Activated CD4-positive, alpha-beta memory T cell treated with anti-CD3 and anti-CD28 coated beads for 36 hours (primary cell): ENCODE measurements around the gene MAEL. TPM values are rescaled to one million over a fixed set of nuclear protein-coding genes. Genes with fewer than 3 reads are reported as not detected.
A peak's percentile ranks its signal among the peaks of the same experiment; 100 is the strongest.

Experiments
- CTCF ChIA-PET: fragments of 350-600 bp; sonication (Branson Sonifier 250); formaldehyde crosslinking; loops from one replicate; lab custom pipeline; 2021; ENCODE audit warnings: antibody characterized with exemption, inconsistent platforms; lab: Charles Lee
- POLR2A ChIA-PET: fragments of 350-600 bp; sonication (Branson Sonifier 250); formaldehyde crosslinking; loops from one replicate; lab custom pipeline; 2021; ENCODE audit warnings: antibody characterized with exemption; lab: Charles Lee
- DNase-seq: peaks from one replicate; pipeline ENCODE4 v3.0.0-alpha.2; 2020
- H3K27ac Mint-ChIP-seq: one replicate; pipeline ENCODE4 v1.8.0; 2021; ENCODE audit warnings: mixed read lengths
- H3K27me3 Mint-ChIP-seq: one replicate; pipeline ENCODE4 v1.8.0; 2021; ENCODE audit warnings: mixed read lengths
- H3K36me3 Mint-ChIP-seq: one replicate; pipeline ENCODE4 v1.8.0; 2021; ENCODE audit warnings: mixed read lengths
- H3K4me1 Mint-ChIP-seq: one replicate; pipeline ENCODE4 v1.8.0; 2021; ENCODE audit warnings: low read depth, mixed read lengths
- H3K4me3 Mint-ChIP-seq: one replicate; pipeline ENCODE4 v1.8.0; 2021; ENCODE audit warnings: mild to moderate bottlenecking, mixed read lengths
- H3K9me3 Mint-ChIP-seq: one replicate; pipeline ENCODE4 v1.8.0; 2021; ENCODE audit warnings: mixed read lengths
- intact Hi-C: fragments of 100-400 bp; cut with micrococcal nuclease; formaldehyde crosslinking; loops from one replicate; pipeline ENCODE4 v1.15.1; 2023
- total RNA-seq, 2 experiments: library from RNA; stranded (reverse); gene quantifications; one replicate each; pipeline ENCODE4 v1.2.3, GENCODE V29; 2021

MAEL gene
- total RNA-seq: under 1 TPM in 1 of 2 experiments, not detected in 1; 0.19 TPM

DNA sequence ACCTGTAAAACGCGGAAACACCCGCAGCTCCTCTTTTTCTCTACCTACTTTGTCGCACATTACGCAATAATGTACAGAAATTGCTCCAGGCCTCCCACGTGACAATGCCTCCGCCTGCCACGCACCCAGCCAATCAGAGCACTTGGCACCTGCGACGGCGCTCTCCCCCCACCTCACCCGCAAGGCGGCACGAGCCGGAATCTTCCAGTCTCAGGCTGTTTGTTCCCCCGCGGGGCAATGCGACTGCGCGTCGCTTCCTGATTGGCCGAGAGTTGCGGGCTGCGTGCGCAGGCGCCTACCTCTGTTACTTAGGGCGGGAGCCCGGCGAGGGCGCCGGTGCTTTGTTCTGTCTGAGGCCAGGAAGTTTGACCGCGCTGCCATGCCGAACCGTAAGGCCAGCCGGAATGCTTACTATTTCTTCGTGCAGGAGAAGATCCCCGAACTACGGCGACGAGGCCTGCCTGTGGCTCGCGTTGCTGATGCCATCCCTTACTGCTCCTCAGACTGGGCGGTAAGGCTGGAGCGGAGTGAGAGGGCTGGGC, at the start of gene MAEL:
Gene MAEL, plus strand, starts transcription at position 307 of the 542 bp plus-strand sequence. Its CDS starts 73 bp downstream, at position 380.
- no peak within 1 kb of the TSS for H3K27ac Mint-ChIP-seq
- DNase-seq: no peak
- H3K4me1 Mint-ChIP-seq: no peaks in the 10 kb centered on the region
- ChIA-PET CTCF (no interaction called here), POLR2A (no interaction called here)
- no peaks in the 10 kb centered on the region for H3K9me3 Mint-ChIP-seq
- peaks cover 17% of the 10 kb centered on the region for H3K27me3 Mint-ChIP-seq
- H3K4me3 Mint-ChIP-seq: no peak within 1 kb of the TSS
- H3K36me3 Mint-ChIP-seq: no peaks in the 10 kb centered on the region
- intact Hi-C loops: no loop called here

DNA sequence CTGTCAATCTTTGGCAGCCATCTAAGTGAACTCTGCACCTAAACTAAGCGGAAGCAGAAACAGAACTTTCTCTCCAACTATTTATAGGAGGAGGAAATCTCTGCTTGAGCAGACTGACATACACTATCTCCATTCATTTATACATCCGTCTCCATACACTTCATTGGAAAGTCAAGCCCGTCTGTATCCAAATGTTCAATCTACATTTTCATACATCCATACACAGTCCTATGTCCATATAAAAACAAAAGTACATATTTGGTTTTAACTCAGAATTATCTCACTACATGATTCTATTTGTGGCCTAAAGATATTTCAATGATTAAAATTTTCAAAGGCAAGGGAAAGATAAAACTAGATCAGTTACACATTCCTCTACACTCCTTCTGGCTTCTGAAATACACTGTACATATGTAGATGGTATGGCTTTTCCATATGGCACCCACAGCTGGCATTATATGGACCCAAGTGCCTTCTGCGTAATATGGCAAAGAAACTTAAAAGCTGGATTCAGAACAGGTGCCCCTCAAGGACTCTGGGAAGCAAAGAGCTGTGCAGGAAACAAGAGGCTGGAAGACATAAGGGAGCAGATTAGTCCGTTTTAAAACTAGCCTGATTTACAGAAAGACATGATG, 49.2 kb upstream of the MAEL start:
- ChIA-PET POLR2A (no interaction called here), CTCF (interaction anchor here (1.7 kb wide), 1 partner anchor 30 kb away, joined by 5 read pairs; no protein-coding TSS in a partner anchor)
- Mint-ChIP-seq H3K27me3 (no peaks in the 10 kb centered on the region), H3K9me3 (no peaks in the 10 kb centered on the region), H3K4me1 (peaks cover 5% of the 10 kb centered on the region), H3K27ac (no peak overlapping the region), H3K4me3 (no peak overlapping the region), H3K36me3 (no peaks in the 10 kb centered on the region)
- intact Hi-C loops: no loop called here
- no peak for DNase-seq

DNA sequence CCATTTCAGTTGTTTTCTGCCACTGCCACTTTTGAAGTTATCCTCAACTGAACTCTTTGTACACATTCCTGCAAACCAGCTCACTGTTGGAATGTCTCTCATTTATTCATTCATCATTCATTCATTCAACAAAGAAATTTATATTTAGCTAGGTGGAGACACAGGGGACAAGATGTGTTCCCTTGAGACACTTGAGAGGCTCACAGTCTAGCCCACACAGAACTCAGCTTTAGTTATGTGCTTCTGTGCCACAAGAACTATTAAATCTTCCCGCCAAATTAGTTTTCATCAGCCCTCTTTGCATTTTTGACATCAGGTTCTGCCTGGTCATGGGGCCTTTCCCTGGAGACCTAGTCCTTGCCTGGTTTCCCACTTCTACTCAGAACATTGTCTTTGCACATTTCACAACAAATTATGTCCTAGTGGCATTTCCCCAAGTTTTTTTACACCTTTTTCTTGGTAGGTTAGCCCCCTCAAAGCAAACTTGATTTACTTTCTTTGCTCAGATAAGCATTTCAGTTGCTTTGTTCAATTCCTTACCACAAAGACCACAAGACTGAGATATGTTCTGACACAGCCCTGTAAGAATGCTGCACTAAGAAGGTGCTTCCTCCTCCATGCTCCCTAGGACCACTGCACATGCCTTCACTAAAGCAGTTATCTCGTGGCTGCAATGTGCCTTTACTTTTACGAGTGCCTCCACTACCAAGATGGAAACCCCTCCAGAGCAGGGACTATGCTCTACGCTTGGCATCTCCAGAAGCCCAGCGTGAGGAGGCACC, 44.7 kb upstream of the MAEL start:
- peaks cover 12% of the 10 kb centered on the region for H3K4me1 Mint-ChIP-seq
- H3K27ac Mint-ChIP-seq: no peak overlapping the region
- intact Hi-C loops: no loop called here
- no peak for DNase-seq
- peaks cover 20% of the 10 kb centered on the region for H3K27me3 Mint-ChIP-seq
- ChIA-PET CTCF (interaction anchor here (0.6 to 1.6 kb wide), 2 partner anchors 34 to 40 kb away, joined by 4 to 5 read pairs; no protein-coding TSS in a partner anchor), POLR2A (no interaction called here)
- H3K9me3 Mint-ChIP-seq: no peaks in the 10 kb centered on the region
- no peak overlapping the region for H3K4me3 Mint-ChIP-seq
- H3K36me3 Mint-ChIP-seq: no peaks in the 10 kb centered on the region

DNA sequence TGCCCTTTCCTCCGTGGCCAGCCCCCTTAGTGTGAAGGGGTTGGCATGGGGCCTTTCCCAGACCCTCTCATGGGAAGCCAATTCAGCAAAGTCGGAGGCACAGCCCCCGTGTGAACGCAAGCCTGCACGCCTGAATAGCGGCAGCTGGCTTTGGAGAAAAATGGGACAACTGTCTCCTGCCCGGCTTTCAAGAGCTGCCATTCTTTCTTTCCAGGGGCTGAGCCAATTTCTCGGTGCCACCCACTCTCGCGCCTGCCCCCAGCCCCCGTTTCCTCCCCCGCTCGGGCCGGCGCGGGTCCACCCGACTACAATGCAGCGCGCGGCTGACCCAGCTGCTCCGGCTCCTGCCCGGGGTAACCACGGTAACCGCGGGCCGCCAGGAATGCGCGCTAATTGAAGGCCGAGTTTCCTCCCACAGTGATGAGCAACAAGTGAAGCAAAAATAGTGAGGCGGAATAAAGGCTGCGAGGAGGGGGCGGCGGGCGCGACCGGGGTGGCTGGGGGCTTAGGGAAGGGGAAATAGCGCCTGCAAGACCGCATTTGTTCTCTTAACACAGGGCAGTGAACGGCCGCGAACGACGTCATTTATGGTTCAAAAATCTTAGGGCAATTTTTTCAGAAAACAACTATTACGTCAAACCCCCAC, 41.6 kb upstream of the MAEL start:
- no peak overlapping the region for H3K27ac Mint-ChIP-seq
- H3K9me3 Mint-ChIP-seq: no peaks in the 10 kb centered on the region
- H3K36me3 Mint-ChIP-seq: no peaks in the 10 kb centered on the region
- intact Hi-C loops: no loop called here
- POLR2A ChIA-PET: no interaction called here
- peaks cover 18% of the 10 kb centered on the region for H3K4me1 Mint-ChIP-seq
- peak; percentile 11 for DNase-seq
- CTCF ChIA-PET: interaction anchor here (2.3 kb wide), 1 partner anchor 112 kb away, joined by 7 read pairs; no protein-coding TSS in a partner anchor
- H3K27me3 Mint-ChIP-seq: peaks cover 20% of the 10 kb centered on the region
- H3K4me3 Mint-ChIP-seq: no peak overlapping the region

- peaks cover 20% of the 10 kb centered on the region for H3K27me3 Mint-ChIP-seq
- no peaks in the 10 kb centered on the region for H3K36me3 Mint-ChIP-seq
- H3K27ac Mint-ChIP-seq: no peak overlapping the region
- peaks cover 28% of the 10 kb centered on the region for H3K4me1 Mint-ChIP-seq
- DNase-seq: no peak
- intact Hi-C loops: no loop called here
- H3K9me3 Mint-ChIP-seq: no peaks in the 10 kb centered on the region
- POLR2A ChIA-PET: no interaction called here
- CTCF ChIA-PET: interaction anchor here (1.4 to 2.3 kb wide), 3 partner anchors 12 to 110 kb away, joined by 3 to 8 read pairs (median 7); no protein-coding TSS in a partner anchor
- no peak overlapping the region for H3K4me3 Mint-ChIP-seq
Observed at GRCh38 chr1:166948856-166949350, 40.2 kb upstream of the MAEL start.

- H3K27me3 Mint-ChIP-seq: peaks cover 20% of the 10 kb centered on the region
- POLR2A ChIA-PET: no interaction called here
Observed at GRCh38 chr1:166950156-166950555, 38.9 kb upstream of the MAEL start.

GRCh38 chr1:166951050-166951449, 38.0 kb upstream of the MAEL start:
- no peak for DNase-seq
- H3K4me1 Mint-ChIP-seq: peaks cover 23% of the 10 kb centered on the region
- H3K27ac Mint-ChIP-seq: no peak overlapping the region
- H3K27me3 Mint-ChIP-seq: peaks cover 17% of the 10 kb centered on the region
- H3K9me3 Mint-ChIP-seq: no peaks in the 10 kb centered on the region
- peaks cover 3% of the 10 kb centered on the region for H3K36me3 Mint-ChIP-seq
- intact Hi-C loops: no loop called here
- ChIA-PET POLR2A (no interaction called here), CTCF (no interaction called here)
- H3K4me3 Mint-ChIP-seq: no peak overlapping the region

More at GRCh38 chr1:166950156-166950555, 38.9 kb upstream of the MAEL start:
- Mint-ChIP-seq H3K9me3 (no peaks in the 10 kb centered on the region), H3K36me3 (peaks cover 3% of the 10 kb centered on the region), H3K27ac (no peak overlapping the region), H3K4me1 (peaks cover 23% of the 10 kb centered on the region), H3K4me3 (no peak overlapping the region)
- intact Hi-C loops: no loop called here
- no peak for DNase-seq
- CTCF ChIA-PET: interaction anchor here (2.0 to 2.3 kb wide), 2 partner anchors 40 to 109 kb away, joined by 7 to 8 read pairs; no protein-coding TSS in a partner anchor

- ChIA-PET CTCF (interaction anchor here (1.0 kb wide), 2 partner anchors 21 to 42 kb away, joined by 3 to 5 read pairs; no protein-coding TSS in a partner anchor), POLR2A (interaction anchor here (0.9 to 1.0 kb wide), 2 partner anchors 22 to 47 kb away, joined by 3 to 5 read pairs; no protein-coding TSS in a partner anchor)
- H3K4me3 Mint-ChIP-seq: no peak overlapping the region
- H3K27ac Mint-ChIP-seq: no peak overlapping the region
- peaks cover 3% of the 10 kb centered on the region for H3K36me3 Mint-ChIP-seq
- no peaks in the 10 kb centered on the region for H3K9me3 Mint-ChIP-seq
- intact Hi-C loops: loop anchor here (1.0 to 2.0 kb wide), 3 partner anchors 19 to 47 kb away; no protein-coding TSS in a partner anchor
- H3K4me1 Mint-ChIP-seq: peaks cover 21% of the 10 kb centered on the region
- DNase-seq: peak; percentile 13
- peaks cover 10% of the 10 kb centered on the region for H3K27me3 Mint-ChIP-seq
Observed at GRCh38 chr1:166952002-166952746, 36.9 kb upstream of the MAEL start.

DNA sequence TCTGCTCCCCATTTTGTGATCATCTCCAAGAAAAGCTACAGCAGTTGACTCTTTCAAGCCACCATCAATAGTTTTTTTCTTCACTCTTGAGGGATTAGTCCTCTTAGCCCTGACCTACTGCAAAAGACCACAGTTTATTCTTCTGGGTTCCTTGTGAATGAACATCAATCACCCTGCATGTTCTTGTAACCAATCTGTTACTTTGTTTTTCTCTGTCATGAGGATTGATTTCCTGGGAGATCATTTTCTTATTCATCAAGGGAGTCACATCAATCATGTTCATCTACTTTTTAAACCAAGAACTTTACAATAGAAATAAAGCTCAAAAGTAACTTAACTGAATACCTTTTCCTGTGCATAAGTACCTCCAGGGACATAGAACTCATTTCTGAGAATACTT, 35.6 kb upstream of the MAEL start:
- no peak for DNase-seq
- Mint-ChIP-seq H3K27me3 (no peaks in the 10 kb centered on the region), H3K9me3 (no peaks in the 10 kb centered on the region), H3K4me1 (peaks cover 16% of the 10 kb centered on the region), H3K4me3 (no peak overlapping the region), H3K36me3 (peaks cover 3% of the 10 kb centered on the region), H3K27ac (no peak overlapping the region)
- CTCF ChIA-PET: no interaction called here
- intact Hi-C loops: loop anchor here (2.0 kb wide), 1 partner anchor 33 kb away; no protein-coding TSS in a partner anchor
- POLR2A ChIA-PET: no interaction called here

DNA sequence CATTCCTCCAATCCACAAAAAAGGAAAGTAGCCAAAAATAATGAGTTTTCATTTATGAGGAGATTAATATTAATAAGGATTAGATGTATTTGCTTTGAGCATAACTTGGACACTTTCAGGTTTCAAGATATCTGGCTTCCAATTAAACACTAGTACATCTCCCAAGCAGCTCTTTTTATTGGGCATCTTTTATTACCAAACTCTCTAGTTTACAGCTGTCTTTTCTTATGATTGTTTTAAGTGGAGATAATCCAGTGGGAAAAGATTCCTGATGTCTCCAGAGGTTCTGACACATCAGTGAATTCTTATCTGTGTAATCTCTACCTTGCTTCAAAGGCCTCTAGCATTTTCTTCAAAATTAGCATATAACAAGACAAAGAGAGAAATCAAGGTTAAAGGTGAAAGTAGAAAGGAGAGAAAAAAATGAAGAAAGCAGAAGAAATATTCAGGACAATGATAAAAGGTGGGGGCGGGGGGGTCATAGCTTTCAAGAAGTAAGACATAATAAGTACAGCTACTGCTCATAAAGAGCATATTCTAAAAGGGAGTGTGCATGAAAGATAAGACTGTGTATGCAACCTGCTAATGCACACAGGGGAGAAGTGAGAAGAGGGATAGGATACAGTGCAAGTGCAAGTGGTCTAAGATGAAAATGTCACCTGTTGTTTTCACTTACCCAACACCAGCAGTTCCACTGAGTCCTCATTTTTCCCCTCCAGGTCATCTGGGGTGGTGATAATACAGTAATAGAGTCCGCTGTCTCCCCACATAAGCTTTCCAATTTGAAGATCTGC, 32.8 kb upstream of the MAEL start:
- no peak for DNase-seq
- H3K27ac Mint-ChIP-seq: no peak overlapping the region
- H3K9me3 Mint-ChIP-seq: no peaks in the 10 kb centered on the region
- intact Hi-C loops: no loop called here
- ChIA-PET CTCF (no interaction called here), POLR2A (no interaction called here)
- H3K4me1 Mint-ChIP-seq: peaks cover 16% of the 10 kb centered on the region
- H3K4me3 Mint-ChIP-seq: no peak overlapping the region
- H3K36me3 Mint-ChIP-seq: peaks cover 3% of the 10 kb centered on the region
- peaks cover 6% of the 10 kb centered on the region for H3K27me3 Mint-ChIP-seq
